Endothelial cell of umbilical vein (primary cell): ENCODE data around the gene TBX5. TPM values are rescaled to one million over a fixed set of nuclear protein-coding genes. Genes with fewer than 3 reads are reported as not detected.

Experiments used
- BruUV-seq: library from RNA; stranded (reverse); fragments of 400-500 nt; replicated peaks from 2 replicates; lab custom pipeline; 2021; lab: Mats Ljungman, UMichigan
- CTCF ChIA-PET: fragments of 300-600, 350-600 bp; sonication (Branson Sonifier 250); formaldehyde crosslinking; loops from one replicate; lab custom pipeline; 2021; ENCODE audit warnings: antibody characterized with exemption, inconsistent platforms; lab: Charles Lee
- POLR2A ChIA-PET: fragments of 300-600, 350-600 bp; sonication (Branson Sonifier 250); formaldehyde crosslinking; loops from one replicate; lab custom pipeline; 2021; ENCODE audit warnings: antibody characterized with exemption, inconsistent platforms; lab: Charles Lee
- DNase-seq: peaks from one replicate; pipeline ENCODE4 v3.0.0-alpha.2; 2011; ENCODE audit warnings: low read depth, low spot score
- FAIRE-seq: peaks from 2 replicates; lab custom pipeline; 2011; peaks lifted over from hg19 to GRCh38; lab: Jason Lieb, UNC
- H2AFZ ChIP-seq: 2 replicates; pipeline ENCODE4 v1.6.0; 2012; ENCODE audit warnings: low read depth, low read length, control low read depth, inconsistent platforms
- H3K27ac ChIP-seq: 2 replicates; pipeline ENCODE4 v1.5.1; 2011; ENCODE audit warnings: low read depth, mild to moderate bottlenecking, control low read depth, low read length, moderate library complexity; ENCODE audit not compliant: insufficient read depth
- H3K27me3 ChIP-seq, 2 experiments: 2 replicates each; pipeline versions ENCODE4 v1.6.0 to v1.6.1; 2011; ENCODE audit warnings: low read length in 2 of 2, mixed read lengths in 1 of 2; ENCODE audit not compliant: control insufficient read depth in 2 of 2, insufficient read depth in 2 of 2
- H3K36me3 ChIP-seq, 2 experiments: 2 replicates in 1 of 2; 3 replicates in 1 of 2; pipeline ENCODE4 v1.5.1; 2011; ENCODE audit warnings: low read length in 2 of 2, mild to moderate bottlenecking in 1 of 2, moderate library complexity in 1 of 2; ENCODE audit not compliant: control insufficient read depth in 2 of 2, insufficient read depth in 2 of 2; ENCODE audit errors: extremely low read depth in 1 of 2
- H3K4me1 ChIP-seq: 3 replicates; pipeline ENCODE4 v1.5.1; 2011; ENCODE audit warnings: mild to moderate bottlenecking, low read length; ENCODE audit not compliant: control insufficient read depth, insufficient read depth; ENCODE audit errors: extremely low read depth
- H3K4me2 ChIP-seq: 2 replicates; pipeline ENCODE4 v1.6.1; 2011; ENCODE audit warnings: low read length, control low read depth, mixed read lengths; ENCODE audit not compliant: insufficient read depth
- H3K4me3 ChIP-seq, 3 experiments: fragments of 200-600 bp in 1 of 3; sonication (generic), shearing (Covaris generic) in 1 of 3; replicated peaks in 1 of 3; 2 replicates each; pipeline ENCODE4 v1.5.1; 2011 to 2016; ENCODE audit warnings: control low read depth in 3 of 3, low read length in 3 of 3, mild to moderate bottlenecking in 2 of 3, inconsistent platforms in 1 of 3, low read depth in 1 of 3, moderate library complexity in 1 of 3; ENCODE audit not compliant: insufficient read depth in 1 of 3
- H3K79me2 ChIP-seq: 2 replicates; pipeline ENCODE4 v1.6.0; 2012; ENCODE audit warnings: low read length, inconsistent platforms; ENCODE audit not compliant: control insufficient read depth, insufficient read depth
- H3K9ac ChIP-seq: replicated peaks from 2 replicates; pipeline ENCODE3; 2011; ENCODE audit warnings: low read length, control low read depth; ENCODE audit not compliant: insufficient read depth; ENCODE audit errors: extremely low read depth
- H3K9me1 ChIP-seq: replicated peaks from 3 replicates; pipeline ENCODE4 v1.6.0; 2011; ENCODE audit warnings: mild to moderate bottlenecking, low read length; ENCODE audit not compliant: control insufficient read depth, insufficient read depth; ENCODE audit errors: extremely low read depth
- H3K9me3 ChIP-seq: replicated peaks from 2 replicates; pipeline ENCODE4 v1.5.1; 2012; ENCODE audit warnings: low read length, inconsistent platforms; ENCODE audit not compliant: control insufficient read depth, insufficient read depth
- H4K20me1 ChIP-seq: replicated peaks from 2 replicates; pipeline ENCODE3; 2011; ENCODE audit warnings: mild to moderate bottlenecking, low read length; ENCODE audit not compliant: control insufficient read depth, insufficient read depth; ENCODE audit errors: extremely low read depth
- CTCF ChIP-seq, 2 donors: IDR thresholded peaks; 1 replicate in 1 of 2; 2 replicates in 1 of 2; pipeline ENCODE4 v1.5.1; 2011; ENCODE audit warnings: low read length in 2 of 2, mild to moderate bottlenecking in 2 of 2, moderate library complexity in 2 of 2, control low read depth in 1 of 2, inconsistent platforms in 1 of 2, low read depth in 1 of 2; ENCODE audit not compliant: insufficient read depth in 1 of 2; ENCODE audit errors: extremely low read depth in 1 of 2
- EZH2 ChIP-seq: IDR thresholded peaks from 2 replicates; pipeline ENCODE4 v1.6.1; 2012; ENCODE audit warnings: borderline replicate concordance, low read depth, mild to moderate bottlenecking, moderate library complexity, low read length, inconsistent platforms; ENCODE audit not compliant: severe bottlenecking
- FOS ChIP-seq: IDR thresholded peaks from 2 replicates; pipeline ENCODE4 v1.6.1; 2011; ENCODE audit warnings: mild to moderate bottlenecking, low read length, moderate library complexity, borderline replicate concordance; ENCODE audit not compliant: insufficient read depth
- GATA2 ChIP-seq: IDR thresholded peaks from 2 replicates; pipeline ENCODE4 v1.7.0; 2011; ENCODE audit warnings: low read depth, mild to moderate bottlenecking, moderate library complexity, mixed read lengths, low read length; ENCODE audit not compliant: insufficient read length, insufficient read depth
- JUN ChIP-seq: IDR thresholded peaks from 2 replicates; pipeline ENCODE4 v1.6.1; 2011; ENCODE audit warnings: borderline replicate concordance, low read depth; ENCODE audit not compliant: insufficient read length, insufficient read depth
- MAX ChIP-seq: IDR thresholded peaks from 2 replicates; pipeline ENCODE4 v1.6.1; 2011; ENCODE audit not compliant: insufficient read depth, insufficient read length
- POLR2A ChIP-seq: IDR thresholded peaks from 2 replicates; pipeline ENCODE4 v1.6.1; 2012; ENCODE audit warnings: low read depth, mild to moderate bottlenecking, control low read depth, low read length
- POLR2AphosphoS5 ChIP-seq: IDR thresholded peaks from 2 replicates; pipeline ENCODE4 v1.6.1; 2012; ENCODE audit warnings: low read depth, mild to moderate bottlenecking, control low read depth, low read length, moderate library complexity; ENCODE audit not compliant: insufficient read depth
- dilution Hi-C: fragments of 300-500 bp; cut with MboI; formaldehyde crosslinking; loops from one replicate; pipeline ENCODE4 v1.15.0; 2019; ENCODE audit warnings: low sequenced_read_pairs; ENCODE audit not compliant: extremely low pct_ligation_motif_present
- intact Hi-C: fragments of 100-400 bp; cut with micrococcal nuclease; formaldehyde crosslinking; loops from one replicate; pipeline ENCODE4 v1.10.0; 2022
- polyA plus RNA-seq, 4 experiments: library from polyadenylated mRNA; depleted of rRNA in 3 of 4; stranded (reverse) in 3 of 4; unstranded in 1 of 4; fragments of >200 nt; gene quantifications; 2 replicates each; pipeline versions ENCODE4 v1.2.1 to v1.2.3, GENCODE V29; 2011 to 2012; ENCODE audit warnings: missing spikeins in 1 of 4
- total RNA-seq: library from RNA; stranded (reverse); gene quantifications from 2 replicates; pipeline ENCODE4 v1.2.3, GENCODE V29; 2021

Gene TBX5
- total and polyA plus RNA-seq, 2 donors (not counting 3 experiments of a cell fraction or from before 2014, with no cell fraction given) = not detected

GRCh38 chr12:114395755-114396152, 10.2 kb downstream of the TBX5 start:
- Histone ChIP-seq H2AFZ (no peak overlapping the region), H3K27ac (no peak overlapping the region), H3K9me3 (no peaks in the 10 kb centered on the region), H3K36me3 (no peaks in the 10 kb centered on the region), H3K4me3 (no peak overlapping the region), H3K4me1 (no peaks in the 10 kb centered on the region), H3K4me2 (no peak overlapping the region), H3K9me1 (no peaks in the 10 kb centered on the region), H3K27me3 (peaks cover 41 to 51% of the 10 kb centered on the region in 2 experiments), H3K9ac (no peak overlapping the region), H3K79me2 (no peaks in the 10 kb centered on the region), H4K20me1 (no peaks in the 10 kb centered on the region)
- DNase-seq (no peak), FAIRE-seq (no peak)
- BruUV-seq = no TSS peak
- TF ChIP-seq CTCF (IDR thresholded peaks at IDR 0.05; ENCODE audit: extremely low read depth in 1 of 2, insufficient read depth in 1 of 2, low read depth in 1 of 2, low read length in 2 of 2) (no peak), JUN (no peak), POLR2AphosphoS5 (no peak), EZH2 (peak; percentile 68)
- dilution Hi-C loops = no loop called here
- ChIA-PET CTCF (no interaction called here), POLR2A (no interaction called here)
- intact Hi-C loops = no loop called here

GRCh38 chr12:114395233-114395632, 10.7 kb downstream of the TBX5 start:
- TF ChIP-seq FOS (no peak), POLR2A (no peak), CTCF (IDR thresholded peaks at IDR 0.05; ENCODE audit: extremely low read depth in 1 of 2, insufficient read depth in 1 of 2, low read depth in 1 of 2, low read length in 2 of 2) (no peak), MAX (no peak), GATA2 (no peak), EZH2 (no peak), JUN (no peak)
- no TSS peak for BruUV-seq
- ChIA-PET CTCF (no interaction called here), POLR2A (no interaction called here)
- Histone ChIP-seq H3K9me3 (no peaks in the 10 kb centered on the region), H3K27ac (no peak overlapping the region), H3K9me1 (no peaks in the 10 kb centered on the region), H4K20me1 (no peaks in the 10 kb centered on the region), H3K27me3 (peaks cover 39 to 51% of the 10 kb centered on the region in 2 experiments), H3K36me3 (no peaks in the 10 kb centered on the region), H3K4me1 (no peaks in the 10 kb centered on the region), H3K9ac (no peak overlapping the region), H3K4me2 (no peak overlapping the region), H3K4me3 (no peak overlapping the region), H3K79me2 (no peaks in the 10 kb centered on the region), H2AFZ (no peak overlapping the region)
- dilution Hi-C loops (no loop called here), intact Hi-C loops (no loop called here)
- FAIRE-seq (no peak), DNase-seq (no peak)
